ENCODE results near the gene CRTAC1. TPM values are rescaled to one million over a fixed set of nuclear protein-coding genes. Genes with fewer than 3 reads are reported as not detected.
A peak's percentile ranks its signal among the peaks of the same experiment; 100 is the strongest.
"Not testable (repeated sequence)": the region's sequence is repeated elsewhere in the genome, so short reads cannot be mapped to it uniquely, and the experiment has no call there.

CRTAC1 gene
- total RNA-seq, 1 donor from 2014 or later = 4.6 TPM

DNA sequence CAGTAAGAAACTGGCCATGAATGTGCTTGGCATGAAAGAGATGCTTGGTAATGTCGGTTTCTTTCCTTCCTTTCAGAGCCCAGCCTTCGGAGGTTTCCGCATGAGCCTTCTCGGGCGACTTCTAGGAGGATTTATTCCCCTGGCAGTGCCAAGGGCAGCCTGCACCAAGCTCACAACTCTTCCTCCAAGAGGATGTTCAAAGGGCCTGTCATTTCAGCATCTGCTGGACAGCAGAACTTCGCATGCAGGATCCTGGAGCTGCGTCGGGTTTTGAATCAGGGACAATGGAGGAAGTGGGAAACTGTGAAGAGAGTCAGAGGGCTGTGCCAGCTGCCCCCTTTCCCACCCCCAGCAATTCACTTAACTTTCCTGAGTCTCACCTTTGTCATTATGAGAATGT lies 159.4 kb downstream of the CRTAC1 start:
- DNase-seq (ENCODE audit: low read depth in 2 of 2) = no peak

DNA sequence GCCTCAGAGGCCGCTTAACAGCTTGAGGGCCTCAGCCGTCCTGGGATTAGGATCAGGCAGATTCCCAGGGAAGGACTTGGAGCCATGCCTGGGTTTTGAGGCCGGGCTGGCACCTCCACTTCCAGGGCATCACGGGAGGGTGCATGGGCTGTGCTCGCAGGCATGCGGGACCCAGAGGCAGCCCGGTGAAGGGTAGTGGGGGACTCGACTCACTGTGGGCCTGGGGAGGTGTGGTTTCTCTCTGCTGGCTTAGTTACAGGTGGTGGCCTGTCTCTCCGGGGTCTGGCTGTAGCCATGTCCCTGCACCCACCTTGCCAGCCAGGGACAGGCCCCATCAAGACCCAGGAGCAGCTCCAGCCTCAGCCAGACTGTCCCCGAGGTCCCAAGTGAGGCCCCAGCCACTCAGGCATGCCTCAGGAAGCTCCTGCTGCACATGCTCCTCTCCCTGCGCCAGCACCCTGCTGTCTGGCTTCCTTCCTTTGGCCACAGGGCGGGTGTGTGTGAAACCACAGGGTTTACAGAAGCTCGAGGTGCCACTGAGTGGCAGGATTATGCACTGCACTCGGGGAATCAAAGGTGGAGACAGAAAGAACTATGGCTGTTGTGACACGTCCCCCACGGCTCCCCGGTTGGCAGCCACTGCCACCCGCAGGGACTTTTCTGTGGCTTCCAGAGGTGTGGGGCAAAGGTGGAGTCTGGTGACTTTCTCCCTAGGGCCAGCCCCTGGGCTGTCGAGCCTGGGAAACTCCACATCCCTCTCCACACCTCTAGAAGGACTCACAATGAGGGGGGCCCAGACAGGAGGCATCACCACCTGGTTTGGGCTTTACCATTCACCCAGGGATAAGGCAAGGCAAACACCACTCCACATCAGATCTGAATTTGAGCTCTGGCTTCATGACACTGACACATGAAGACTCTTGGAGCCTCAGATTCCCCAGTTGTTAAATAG lies 161.1 kb downstream of the CRTAC1 start:
- peak; percentile 68 to 85 for DNase-seq (ENCODE audit: low read depth in 2 of 2)

DNA sequence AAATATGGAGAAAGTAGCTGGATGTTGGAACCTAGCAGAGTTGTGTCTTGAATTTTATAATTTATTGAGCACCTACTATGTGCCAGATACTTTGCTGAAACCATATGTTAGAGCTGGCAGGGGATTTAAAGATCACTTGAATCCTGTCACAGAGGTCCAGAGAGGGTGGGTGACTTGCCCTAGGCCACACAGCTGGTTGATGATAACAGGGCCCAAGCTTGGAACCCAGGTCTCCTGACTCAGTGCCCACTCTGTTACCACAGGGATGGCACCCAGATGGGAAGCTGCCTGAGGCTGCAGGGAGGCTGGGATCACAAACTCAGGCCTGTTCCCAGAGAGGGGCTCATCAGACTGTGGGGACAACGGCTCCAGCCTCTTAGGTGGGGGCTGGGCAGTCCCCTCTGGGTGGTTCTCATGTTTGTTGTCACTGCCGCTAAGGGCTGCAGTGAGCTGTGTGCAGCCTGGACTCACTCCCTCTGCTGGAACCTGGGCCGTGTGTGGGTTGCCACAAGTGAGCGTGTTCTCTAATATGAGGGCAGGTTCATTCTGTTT lies 162.2 kb downstream of the CRTAC1 start:
- no peak for DNase-seq (ENCODE audit: low read depth in 2 of 2)

DNA sequence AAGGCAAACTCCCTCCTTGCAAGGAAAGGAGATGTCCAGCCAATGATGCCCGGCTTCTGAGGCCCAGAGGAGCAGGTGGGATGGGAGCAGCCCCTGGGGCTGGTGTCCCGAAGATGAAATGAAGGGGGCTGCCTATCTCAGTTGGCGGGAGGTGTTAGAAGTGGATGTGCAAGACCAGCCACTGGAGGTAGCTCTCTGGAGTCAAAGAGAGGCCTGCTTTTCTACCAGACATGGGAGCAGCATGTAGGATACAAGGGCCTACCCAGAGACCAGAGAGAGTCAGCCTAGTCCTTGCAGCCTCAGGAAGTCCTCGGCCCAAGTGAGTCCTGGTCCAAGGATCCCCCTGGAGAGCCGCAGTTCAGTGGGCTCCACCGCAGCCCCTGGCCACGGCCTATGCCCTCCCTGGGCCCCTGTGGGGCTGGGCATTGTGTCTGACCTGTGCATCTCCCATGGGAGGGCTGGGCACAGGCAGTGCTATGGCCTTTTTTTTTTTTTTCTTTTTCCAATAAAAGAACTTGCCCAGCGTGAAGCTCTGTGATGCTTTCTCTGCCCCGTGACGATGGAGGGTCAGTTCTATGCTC lies 163.1 kb downstream of the CRTAC1 start:
- DNase-seq (ENCODE audit: low read depth in 2 of 2) = no peak

DNA sequence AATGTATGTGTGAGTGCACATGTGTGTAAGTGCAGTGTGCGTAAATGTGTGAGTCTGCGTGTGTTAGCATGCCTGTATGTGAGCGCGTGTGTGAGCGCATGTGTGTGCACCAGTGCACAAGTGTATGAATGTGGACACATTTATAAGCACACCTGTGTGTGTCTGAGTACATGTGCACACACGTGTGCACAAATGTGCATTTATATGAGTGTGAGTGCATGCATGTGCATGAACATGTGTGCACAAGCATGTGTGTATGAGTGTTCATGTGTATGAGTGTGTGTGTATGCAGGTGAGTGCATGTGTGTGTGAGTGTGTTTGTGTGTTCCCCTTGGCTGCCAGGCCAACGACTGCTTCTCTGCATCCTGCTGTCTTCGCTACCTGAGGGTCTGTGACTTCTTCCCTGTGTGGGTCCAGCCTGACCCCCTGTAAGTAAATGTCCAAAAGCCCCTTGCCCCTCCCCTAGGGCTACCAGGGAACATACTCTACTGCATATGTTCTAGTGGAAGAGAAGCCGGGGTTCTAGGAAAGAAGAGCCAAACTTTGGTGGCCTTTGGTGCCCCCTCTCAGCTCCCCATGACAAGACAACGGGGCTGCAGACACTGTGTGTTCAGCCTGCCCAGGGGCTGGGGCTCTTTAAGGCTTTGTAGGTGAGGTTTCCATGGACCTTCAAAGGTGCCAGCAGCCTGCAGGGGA lies 163.7 kb downstream of the CRTAC1 start:
- no peak for DNase-seq (ENCODE audit: low read depth in 2 of 2)

DNA sequence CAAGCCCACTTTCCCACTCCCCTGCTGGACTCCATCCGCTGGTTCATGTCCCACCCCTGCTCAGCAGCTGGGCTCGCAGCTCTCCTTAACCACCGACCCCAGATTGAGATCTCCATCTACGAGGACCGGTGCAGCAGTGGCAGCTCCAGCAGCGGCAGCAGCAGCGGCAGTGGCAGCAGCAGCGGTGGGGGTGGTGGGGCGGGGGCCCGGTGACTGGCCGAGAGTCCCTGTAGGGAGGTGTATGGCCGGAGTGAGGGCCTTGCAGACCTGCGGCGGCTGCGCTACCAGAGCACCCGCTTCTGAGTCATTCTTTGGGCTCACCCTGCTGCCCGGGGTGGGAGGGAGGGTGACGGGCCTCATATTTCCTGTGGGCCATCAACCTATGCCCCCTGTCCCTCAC lies 164.9 kb downstream of the CRTAC1 start:
- no peak for DNase-seq (ENCODE audit: low read depth in 2 of 2)

DNA sequence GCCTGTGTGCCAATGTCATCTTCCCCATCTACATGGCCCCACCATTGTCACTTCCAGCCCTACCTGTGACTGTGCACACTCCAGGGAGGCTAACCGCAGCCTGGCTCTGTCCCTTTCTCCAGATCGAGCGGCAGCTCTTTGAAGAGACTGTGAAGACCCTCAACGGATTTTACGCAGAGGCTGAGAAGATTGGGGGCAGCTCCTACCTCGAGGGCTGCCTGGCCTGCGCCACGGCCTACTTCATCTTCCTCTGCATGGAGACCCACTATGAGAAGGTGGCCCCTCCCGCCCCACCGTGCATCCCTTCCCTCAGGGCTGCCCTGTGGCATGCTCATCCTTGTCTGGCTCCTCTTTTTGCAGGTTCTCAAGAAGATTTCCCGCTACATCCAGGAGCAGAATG lies 166.6 kb downstream of the CRTAC1 start:
- no peak for DNase-seq (ENCODE audit: low read depth in 2 of 2)

DNA sequence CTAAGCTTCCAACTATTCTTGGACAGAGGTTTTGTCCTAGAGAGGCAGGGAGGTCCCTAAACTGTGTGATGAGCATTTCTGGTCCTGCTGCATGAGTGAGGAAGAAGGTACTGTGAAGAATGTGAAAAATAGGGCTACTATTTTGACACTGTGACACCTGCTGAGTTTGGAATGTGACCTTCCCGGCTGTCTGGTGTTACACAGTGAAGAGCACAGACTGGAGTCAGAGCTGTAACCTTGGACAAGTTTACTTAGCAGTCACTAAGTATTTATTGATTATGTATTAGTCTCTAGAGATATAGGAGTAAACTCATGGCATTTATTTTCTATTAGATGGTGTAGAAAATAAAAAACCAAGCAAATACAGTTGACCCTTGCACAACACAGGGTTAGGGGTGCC lies 168.5 kb downstream of the CRTAC1 start:
- no peak for DNase-seq (ENCODE audit: low read depth in 2 of 2)

DNA sequence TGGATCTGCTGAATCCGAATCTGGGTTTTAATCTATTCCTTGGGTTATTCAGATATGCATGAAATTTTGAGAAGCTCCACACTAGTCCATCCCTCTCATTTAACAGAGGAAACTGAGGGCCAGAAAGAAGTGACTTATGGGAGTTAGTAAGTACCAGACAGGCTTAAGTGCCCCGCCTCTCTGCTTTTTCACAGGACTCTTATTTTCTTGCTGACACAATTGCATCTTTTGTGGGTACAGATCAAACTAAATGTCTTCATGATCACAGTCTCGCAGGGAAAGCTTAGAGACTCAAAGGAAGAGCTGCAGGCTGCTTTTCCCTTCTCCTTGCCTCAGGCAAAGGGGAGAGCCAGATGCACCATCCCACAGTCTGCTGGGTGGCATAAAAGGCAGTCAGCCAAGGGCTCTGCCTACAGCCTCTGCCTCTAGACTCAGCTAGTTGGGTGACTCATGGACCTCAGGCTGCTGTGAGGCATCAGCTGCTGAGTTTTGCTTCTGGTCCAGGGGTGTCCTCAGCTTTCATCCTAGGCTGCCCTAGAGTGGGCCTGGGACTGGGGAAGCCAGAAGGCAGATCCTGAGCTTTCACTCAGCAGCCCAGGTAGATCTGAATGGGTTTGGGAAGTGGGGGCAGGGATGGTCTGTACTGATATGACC lies 169.2 kb downstream of the CRTAC1 start:
- DNase-seq (ENCODE audit: low read depth in 2 of 2) = no peak

DNA sequence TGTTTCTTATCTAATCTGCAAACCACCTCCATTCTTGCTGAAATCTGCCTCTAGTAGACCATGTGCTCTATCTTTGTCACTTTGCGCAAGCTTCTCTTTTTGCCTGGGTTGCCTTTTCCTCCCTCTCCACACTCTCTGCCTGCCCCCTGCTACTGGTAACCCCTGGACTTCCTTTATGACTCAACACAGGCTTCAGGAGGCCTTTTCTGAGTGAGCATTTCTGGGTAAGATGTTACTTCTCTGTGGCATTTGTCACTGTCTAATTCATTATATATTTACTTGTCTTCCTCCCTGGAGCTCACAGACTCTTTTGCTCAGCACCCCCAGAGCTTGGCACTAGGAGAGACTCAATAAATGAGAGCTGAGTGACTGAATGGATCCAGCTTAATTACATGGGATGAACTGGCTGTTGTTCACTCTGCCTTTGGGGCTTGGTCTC lies 172.4 kb downstream of the CRTAC1 start:
- DNase-seq (ENCODE audit: low read depth in 2 of 2) = no peak

DNA sequence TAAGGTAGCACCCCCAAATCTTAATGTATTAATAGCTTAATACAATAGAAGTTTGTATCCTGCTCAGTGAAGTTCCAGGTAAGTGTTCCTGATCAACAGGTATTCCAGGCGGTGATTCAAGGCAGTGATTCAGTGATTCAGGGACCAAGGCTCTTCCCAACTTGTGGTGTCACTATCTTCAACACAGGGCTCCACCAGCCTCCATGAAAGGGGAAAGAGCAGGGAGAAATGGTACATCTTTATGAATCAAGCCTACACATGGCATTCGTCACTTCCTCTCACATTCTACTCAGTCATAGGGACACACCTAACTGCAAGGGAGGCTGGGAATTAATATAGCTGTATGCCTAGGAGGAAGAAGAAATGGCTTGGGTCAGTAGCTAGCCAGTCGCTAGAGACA lies 175.7 kb downstream of the CRTAC1 start:
- DNase-seq (ENCODE audit: low read depth in 2 of 2) = no peak

DNA sequence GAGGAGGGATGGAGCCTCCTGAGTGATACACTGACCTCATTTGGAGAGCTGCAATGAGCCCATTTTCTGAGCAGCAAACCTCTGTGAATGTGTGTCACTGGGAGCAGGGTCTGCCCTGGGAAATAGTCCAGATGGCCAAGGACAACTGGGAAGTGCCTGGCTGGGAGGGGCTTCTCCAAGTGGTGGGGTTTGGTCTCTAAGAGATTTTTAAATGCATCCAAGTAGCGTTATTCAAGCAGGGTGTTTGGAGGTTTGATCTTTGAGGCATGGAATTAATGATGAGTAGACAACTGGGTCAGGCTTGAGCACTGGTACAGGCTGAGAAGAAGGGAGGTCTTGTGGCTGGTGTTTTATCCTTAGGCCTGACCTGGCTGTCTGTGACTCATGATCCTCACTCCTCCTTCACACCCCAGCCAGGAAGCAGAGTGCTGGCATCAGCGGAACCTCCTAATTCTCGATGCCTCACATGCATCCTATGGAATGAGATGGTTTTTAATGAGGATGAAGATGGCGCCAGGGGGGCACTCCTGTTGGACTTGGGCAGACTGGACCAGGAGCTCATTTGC lies 177.5 kb downstream of the CRTAC1 start:
- no peak for DNase-seq (ENCODE audit: low read depth in 2 of 2)

DNA sequence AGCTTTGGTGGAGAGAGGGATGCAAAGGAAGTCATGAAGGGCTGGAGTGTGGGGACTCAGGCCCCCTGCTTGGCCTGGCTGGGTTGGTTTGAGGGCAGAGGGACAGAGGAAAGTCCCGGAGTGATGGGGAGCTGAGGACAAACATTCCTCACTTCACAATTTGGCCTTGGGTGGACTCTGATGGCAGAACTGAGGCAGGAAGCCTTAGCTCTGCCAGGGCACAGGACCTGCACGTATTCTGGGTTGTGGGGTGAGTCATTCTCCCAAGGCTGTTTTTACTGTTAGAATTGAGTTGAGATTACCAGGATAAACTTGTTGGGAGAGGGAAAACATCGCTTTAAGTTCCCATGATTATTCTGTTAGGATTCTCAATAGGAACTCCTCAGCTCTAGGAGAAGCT lies 178.1 kb downstream of the CRTAC1 start:
- no peak for DNase-seq (ENCODE audit: low read depth in 2 of 2)

DNA sequence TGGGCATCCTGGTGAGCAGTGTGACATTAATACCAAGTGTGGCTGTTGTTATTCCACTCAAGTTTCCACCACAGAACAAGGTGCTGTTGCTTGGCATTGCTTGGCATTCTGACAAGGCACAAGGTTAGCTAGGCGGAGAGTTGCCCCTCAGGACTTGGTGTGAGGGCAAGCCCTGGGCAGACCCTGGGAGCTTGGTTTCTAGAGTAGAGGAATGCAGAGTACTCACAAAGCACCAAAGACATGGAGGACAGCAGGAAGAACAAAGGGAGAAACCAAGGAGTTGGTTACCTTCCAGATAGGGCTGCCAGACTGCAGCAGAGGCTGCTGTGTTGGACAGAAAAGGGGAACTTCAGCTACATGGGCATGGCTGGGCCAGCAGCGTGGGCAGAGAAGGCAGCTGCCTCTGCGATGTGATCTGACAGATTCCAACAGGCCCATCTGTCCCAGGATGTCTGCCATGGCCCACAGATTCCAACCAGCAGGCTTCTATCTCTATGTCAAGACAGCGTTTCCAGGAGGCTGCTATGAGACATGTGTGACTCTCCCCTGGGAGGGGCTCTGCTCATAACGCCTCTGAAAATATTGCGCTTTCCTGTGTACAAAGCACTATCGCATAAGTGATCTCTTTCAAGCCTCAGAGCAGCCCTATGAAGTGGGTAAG lies 178.9 kb downstream of the CRTAC1 start:
- DNase-seq (ENCODE audit: low read depth in 2 of 2) = no peak

DNA sequence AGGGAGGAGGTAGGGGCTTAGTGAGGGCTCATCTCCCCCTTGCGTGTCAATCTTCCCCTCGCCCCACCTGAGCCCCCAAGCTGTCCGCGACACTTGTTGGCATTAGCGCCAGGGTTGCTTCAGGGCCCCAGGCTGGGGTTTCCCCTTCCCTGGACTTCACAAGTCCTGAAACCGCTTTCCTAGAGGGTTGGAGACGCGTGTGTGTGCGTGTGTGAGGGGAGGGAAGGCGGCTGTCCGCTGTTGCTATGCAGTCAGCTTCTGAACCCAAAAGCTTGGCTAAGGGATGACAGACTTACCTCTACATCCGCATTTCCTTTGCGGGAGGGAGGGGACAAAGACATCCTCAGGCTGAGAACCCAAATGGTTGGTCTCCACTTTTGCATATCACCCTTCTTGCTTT lies 180.0 kb downstream of the CRTAC1 start:
- DNase-seq (ENCODE audit: low read depth in 2 of 2) = no peak

DNA sequence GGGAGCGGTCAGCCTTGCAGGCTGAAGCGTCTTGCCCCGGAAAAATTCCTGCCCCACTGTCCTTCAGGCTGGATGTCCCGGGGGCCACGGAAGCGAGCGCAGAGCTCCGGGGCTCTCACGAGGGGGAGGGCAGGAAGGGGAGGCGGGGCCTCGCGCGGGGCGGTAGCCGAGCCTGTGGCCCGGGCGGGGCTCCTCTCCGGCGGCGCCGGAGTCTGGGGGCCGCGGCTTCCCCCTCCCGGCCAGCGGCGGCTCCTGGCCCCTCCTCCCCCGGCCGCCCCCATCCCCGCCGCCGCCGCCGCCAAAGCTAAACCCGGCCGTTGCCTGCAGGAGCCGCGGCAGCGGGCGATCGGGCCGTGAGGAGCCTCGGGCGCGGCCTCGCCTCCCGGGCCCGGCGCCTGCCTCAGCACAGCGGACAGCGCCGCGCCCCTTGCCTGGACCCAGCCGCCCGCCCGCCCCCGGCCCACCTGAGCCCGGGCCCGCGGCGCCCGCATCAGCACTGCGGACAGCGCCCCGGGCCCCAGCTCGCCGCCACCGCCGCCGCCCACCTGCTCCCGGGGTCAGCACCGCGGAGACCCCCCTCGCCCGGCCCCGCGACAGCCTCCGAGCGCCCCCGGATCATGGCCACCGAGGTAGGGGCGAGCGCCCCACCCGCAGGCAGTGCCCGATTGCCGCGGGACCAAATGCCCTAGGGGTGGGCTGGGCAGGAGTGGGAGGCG lies 180.6 kb downstream of the CRTAC1 start, which contains the start of gene GOLGA7B:
Gene GOLGA7B, plus strand, starts transcription at position 157 of the 716 bp plus-strand sequence. Its CDS starts 461 bp downstream, at position 618.
- peak in 1 of 2 donors; percentile 52 for DNase-seq (ENCODE audit: low read depth in 2 of 2)

DNA sequence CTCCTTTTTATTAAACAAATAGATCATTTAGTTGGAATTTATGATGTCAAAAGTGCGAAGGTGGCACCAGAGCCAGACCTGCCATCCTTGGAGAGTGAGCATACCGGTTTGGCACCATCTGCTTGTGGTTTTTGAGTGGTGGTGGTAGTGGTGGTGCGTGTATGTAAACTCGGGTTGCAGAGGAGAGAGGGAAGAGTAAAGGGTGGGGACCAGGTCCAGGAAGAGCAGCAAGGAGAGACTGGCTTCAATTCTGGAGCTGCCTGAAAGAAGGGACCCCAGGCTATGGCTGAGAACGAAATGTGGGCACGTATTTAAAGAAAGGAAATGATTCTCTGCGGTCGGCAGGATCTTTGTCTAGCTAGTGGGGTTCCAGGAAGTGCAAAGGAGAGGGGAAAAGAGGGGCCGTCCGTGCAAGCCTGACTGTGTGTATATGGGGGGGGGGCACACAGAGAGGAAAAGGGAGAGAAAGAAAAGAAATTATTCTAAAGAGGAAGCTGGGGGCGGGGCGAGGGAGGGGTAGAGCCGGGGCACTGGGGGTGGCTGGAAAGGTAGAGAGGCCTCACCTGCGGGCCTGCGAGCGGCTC lies 181.2 kb downstream of the CRTAC1 start:
- DNase-seq (ENCODE audit: low read depth in 2 of 2) = no peak

DNA sequence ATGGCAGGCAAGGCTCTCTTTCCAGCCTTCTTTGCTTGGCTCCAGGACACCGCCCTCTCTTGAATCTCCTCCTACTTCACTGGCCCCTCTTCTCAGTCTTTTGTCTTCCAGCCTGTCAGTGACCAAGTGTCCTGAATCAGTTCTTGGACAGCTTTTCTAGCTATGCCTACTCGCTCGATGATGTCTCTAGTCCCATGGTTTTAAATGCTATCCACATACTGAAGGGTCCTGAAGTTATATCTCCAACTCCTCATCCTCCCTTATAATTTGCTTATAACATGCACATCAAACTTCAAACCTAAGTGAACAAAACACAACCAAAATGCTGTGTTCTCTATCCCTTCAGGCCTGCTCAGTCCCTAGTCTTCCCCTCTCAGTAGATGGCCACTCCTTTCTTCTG lies 185.7 kb downstream of the CRTAC1 start:
- DNase-seq (ENCODE audit: low read depth in 2 of 2) = no peak

DNA sequence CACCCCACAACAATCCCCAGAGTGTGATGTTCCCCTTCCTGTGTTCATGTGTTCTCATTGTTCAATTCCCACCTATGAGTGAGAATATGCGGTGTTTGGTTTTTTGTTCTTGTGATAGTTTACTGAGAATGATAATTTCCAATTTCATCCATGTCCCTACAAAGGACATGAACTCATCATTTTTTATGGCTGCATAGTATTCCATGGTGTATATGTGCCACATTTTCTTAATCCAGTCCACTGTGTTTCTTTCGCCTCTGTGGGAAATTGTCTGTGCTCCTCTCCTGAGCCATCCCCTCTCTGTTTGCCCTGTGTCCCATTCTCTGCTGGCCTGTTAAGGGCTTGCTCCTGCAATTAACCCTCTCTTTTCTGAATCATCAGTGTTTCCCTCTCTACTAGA lies 186.4 kb downstream of the CRTAC1 start:
- not testable (repeated sequence) for DNase-seq (ENCODE audit: low read depth in 2 of 2)

DNA sequence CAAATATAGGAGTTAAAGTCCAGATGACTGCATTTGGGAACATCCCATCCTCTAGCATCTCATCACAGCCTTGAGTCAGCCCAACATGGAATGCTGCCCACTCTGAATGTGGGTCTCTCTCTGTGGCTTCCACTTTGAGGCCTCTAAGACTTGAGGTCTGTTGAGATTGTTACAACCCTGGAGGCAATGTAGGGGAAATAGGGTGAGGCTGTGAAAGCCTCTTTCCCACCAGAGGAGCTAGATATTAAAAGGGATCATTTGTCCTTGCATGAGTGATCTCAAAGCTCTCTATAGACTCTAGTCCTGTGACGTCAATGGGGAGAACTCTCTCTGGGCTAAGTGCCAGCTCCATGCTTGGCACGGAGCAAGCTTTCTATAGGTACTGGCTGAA lies 187.1 kb downstream of the CRTAC1 start:
- no peak for DNase-seq (ENCODE audit: low read depth in 2 of 2)
